SU-DHL-6 (cell line): ENCODE measurements around the gene TGFBR3L.

ENCODE experiments used
- EZH2phosphoT487 ChIP-seq: fragments of 200-600 bp; sonication (generic), shearing (Covaris generic); conservative IDR thresholded peaks from 2 replicates; pipeline ENCODE4 v1.6.1; 2018; ENCODE audit warnings: mild to moderate bottlenecking, antibody characterized with exemption, low read length, moderate library complexity, mixed read lengths
- TF ChIP-seq, protein P1 (sequence below): fragments of 200-600 bp; sonication (generic); IDR thresholded peaks from one replicate; pipeline ENCODE4 v1.5.1; 2017; ENCODE audit warnings: antibody characterized with exemption, mild to moderate bottlenecking, low read length, moderate library complexity; ENCODE audit not compliant: insufficient read depth, poor library complexity, severe bottlenecking

GRCh38 chr19:7877249-7877836 lies 37.3 kb upstream of the TGFBR3L start:
- TF ChIP-seq, protein P1, sequence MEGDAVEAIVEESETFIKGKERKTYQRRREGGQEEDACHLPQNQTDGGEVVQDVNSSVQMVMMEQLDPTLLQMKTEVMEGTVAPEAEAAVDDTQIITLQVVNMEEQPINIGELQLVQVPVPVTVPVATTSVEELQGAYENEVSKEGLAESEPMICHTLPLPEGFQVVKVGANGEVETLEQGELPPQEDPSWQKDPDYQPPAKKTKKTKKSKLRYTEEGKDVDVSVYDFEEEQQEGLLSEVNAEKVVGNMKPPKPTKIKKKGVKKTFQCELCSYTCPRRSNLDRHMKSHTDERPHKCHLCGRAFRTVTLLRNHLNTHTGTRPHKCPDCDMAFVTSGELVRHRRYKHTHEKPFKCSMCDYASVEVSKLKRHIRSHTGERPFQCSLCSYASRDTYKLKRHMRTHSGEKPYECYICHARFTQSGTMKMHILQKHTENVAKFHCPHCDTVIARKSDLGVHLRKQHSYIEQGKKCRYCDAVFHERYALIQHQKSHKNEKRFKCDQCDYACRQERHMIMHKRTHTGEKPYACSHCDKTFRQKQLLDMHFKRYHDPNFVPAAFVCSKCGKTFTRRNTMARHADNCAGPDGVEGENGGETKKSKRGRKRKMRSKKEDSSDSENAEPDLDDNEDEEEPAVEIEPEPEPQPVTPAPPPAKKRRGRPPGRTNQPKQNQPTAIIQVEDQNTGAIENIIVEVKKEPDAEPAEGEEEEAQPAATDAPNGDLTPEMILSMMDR, result no peak
- TF ChIP-seq EZH2phosphoT487, result no peak
